Renal pelvis (tissue), 3 donors: ENCODE results near the gene JUN. TPM values are rescaled to one million over a fixed set of nuclear protein-coding genes. Genes with fewer than 3 reads are reported as not detected.

ENCODE experiments used
- polyA plus RNA-seq, 3 donors: library from polyadenylated mRNA; unstranded; fragments of 120-200 nt; gene quantifications; one replicate each; pipeline ENCODE4 v1.2.1, GENCODE V29; 2013; ENCODE audit not compliant: insufficient read length in 3 of 3

JUN gene
- polyA plus RNA-seq, 3 donors = 71.7 to 96.1 (median 79.8) TPM

Other genes starting within 250 kb of the JUN start
- gene OMA1, start 237.3 kb downstream of the JUN start, polyA plus RNA-seq = 10 to 100 TPM; 33.8 to 35.8 (median 35.3) TPM
- gene TACSTD2, start 206.8 kb downstream of the JUN start, polyA plus RNA-seq = 10 to 100 TPM; 23.6 to 38.8 (median 36.9) TPM
- gene MYSM1, start 84.0 kb downstream of the JUN start, polyA plus RNA-seq = 10 to 100 TPM; 21.8 to 48.6 (median 48.0) TPM